Epithelial cell of proximal tubule (primary cell): Measurements from ENCODE around the gene TECPR1. TPM values are rescaled to one million over a fixed set of nuclear protein-coding genes. Genes with fewer than 3 reads are reported as not detected.

ENCODE experiments used
- DNase-seq: peaks from one replicate; pipeline ENCODE4 v3.0.0-alpha.2; 2011; ENCODE audit warnings: low read depth
- H3K4me3 ChIP-seq: 2 replicates; pipeline ENCODE4 v1.5.1; 2011; ENCODE audit warnings: low read depth, mild to moderate bottlenecking, low read length
- CTCF ChIP-seq: conservative IDR thresholded peaks from 2 replicates; pipeline ENCODE4 v1.5.1; 2012; ENCODE audit warnings: low read depth, mild to moderate bottlenecking, low read length
- total RNA-seq: library from RNA; depleted of rRNA; stranded (reverse); fragments of >200 nt; gene quantifications from 2 replicates; pipeline ENCODE4 v1.2.3, GENCODE V29; 2015

The TECPR1 gene
- total RNA-seq, 1 donor from 2014 or later, result 16.7 TPM

GRCh38 chr7:98213296-98213887 is 38.6 kb downstream of the TECPR1 start:
- DNase-seq, result no peak
- H3K4me3 ChIP-seq, result no peak overlapping the region
- TF ChIP-seq CTCF, result no peak

- no peak overlapping the region for H3K4me3 ChIP-seq
- DNase-seq, result no peak
- no peak for TF ChIP-seq CTCF
Measured at GRCh38 chr7:98212532-98213041, 39.4 kb downstream of the TECPR1 start.

- no peak for TF ChIP-seq CTCF
- no peak for DNase-seq
- H3K4me3 ChIP-seq, result peak overlapping the region; percentile 49
Measured at GRCh38 chr7:98211676-98212531, 40.1 kb downstream of the TECPR1 start.

GRCh38 chr7:98211221-98211675 is 40.8 kb downstream of the TECPR1 start, which contains the start of gene BHLHA15:
BHLHA15 (plus strand) TSS chr7:98211439; CDS start chr7:98212310, 871 bp downstream.
- DNase-seq, result no peak
- TF ChIP-seq CTCF, result no peak
- peak within 1 kb of the TSS; percentile 49 for H3K4me3 ChIP-seq

- TF ChIP-seq CTCF, result no peak
- DNase-seq, result no peak
Measured at GRCh38 chr7:98210513-98211220, 41.4 kb downstream of the TECPR1 start.

GRCh38 chr7:98209166-98209920 is 42.7 kb downstream of the TECPR1 start:
- DNase-seq, result no peak
- TF ChIP-seq CTCF, result no peak
- H3K4me3 ChIP-seq, result no peak overlapping the region

More at GRCh38 chr7:98210513-98211220, 41.4 kb downstream of the TECPR1 start:
- peak overlapping the region; percentile 34 for H3K4me3 ChIP-seq
